Common myeloid progenitor, CD34-positive (primary cell): ENCODE data around the gene OR10V1.
"Not testable (repeated sequence)": the region's sequence is repeated elsewhere in the genome, so short reads cannot be mapped to it uniquely, and the experiment has no call there.

Experiments used
- CTCF ChIA-PET: fragments of 350-600 bp; sonication (Branson Sonifier 250); formaldehyde crosslinking; loops from one replicate; lab custom pipeline; 2021; ENCODE audit warnings: antibody characterized with exemption; lab: Charles Lee
- POLR2A ChIA-PET: fragments of 350-600 bp; sonication (Branson Sonifier 250); formaldehyde crosslinking; loops from one replicate; lab custom pipeline; 2021; ENCODE audit warnings: antibody characterized with exemption; lab: Charles Lee
- DNase-seq, 3 donors: peaks; one replicate each; pipeline versions ENCODE4 v3.0.0 to v3.0.0-alpha.2; 2013
- H3K27ac ChIP-seq, 2 experiments: 1 replicate in 1 of 2; 2 replicates in 1 of 2; pipeline ENCODE4 v1.7.0; 2013; ENCODE audit warnings: inconsistent platforms in 2 of 2, low read length in 2 of 2, mild to moderate bottlenecking in 2 of 2, low read depth in 1 of 2, moderate library complexity in 1 of 2; ENCODE audit not compliant: severe bottlenecking in 2 of 2, insufficient read depth in 1 of 2, poor library complexity in 1 of 2
- H3K27me3 ChIP-seq, 5 experiments: replicated peaks in 2 of 5; 1 replicate in 3 of 5; 2 replicates in 2 of 5; pipeline versions ENCODE4 v1.6.1 to v1.7.0; 2013; ENCODE audit warnings: low read length in 4 of 5, mild to moderate bottlenecking in 2 of 5, moderate library complexity in 2 of 5, inconsistent platforms in 1 of 5; ENCODE audit not compliant: insufficient read depth in 5 of 5, control insufficient read depth in 4 of 5
- H3K36me3 ChIP-seq, 4 experiments: 1 replicate in 2 of 4; 2 replicates in 2 of 4; pipeline versions ENCODE4 v1.6.1 to v1.7.0; 2013; ENCODE audit warnings: low read length in 3 of 4, control low read depth in 1 of 4, mild to moderate bottlenecking in 1 of 4; ENCODE audit not compliant: control insufficient read depth in 4 of 4, insufficient read depth in 4 of 4
- H3K4me1 ChIP-seq, 4 experiments: 1 replicate in 3 of 4; 2 replicates in 1 of 4; pipeline versions ENCODE4 v1.6.1 to v1.7.1; 2013; ENCODE audit warnings: low read length in 3 of 4, mild to moderate bottlenecking in 3 of 4, control low read depth in 1 of 4, inconsistent platforms in 1 of 4, moderate library complexity in 1 of 4; ENCODE audit not compliant: control insufficient read depth in 4 of 4, insufficient read depth in 4 of 4; ENCODE audit errors: control extremely low read depth in 1 of 4
- H3K4me3 ChIP-seq, 7 experiments: 1 replicate in 4 of 7; 2 replicates in 3 of 7; pipeline versions ENCODE4 v1.5.1 to v1.7.0; 2013; ENCODE audit warnings: mild to moderate bottlenecking in 7 of 7, low read length in 6 of 7, moderate library complexity in 6 of 7, inconsistent platforms in 2 of 7, low read depth in 2 of 7, control low read depth in 1 of 7; ENCODE audit not compliant: insufficient read depth in 4 of 7, control insufficient read depth in 1 of 7; ENCODE audit errors: extremely low read depth in 1 of 7
- H3K9me3 ChIP-seq, 5 experiments: 1 replicate in 4 of 5; 2 replicates in 1 of 5; pipeline versions ENCODE4 v1.6.1 to v1.7.1; 2013; ENCODE audit warnings: low read length in 4 of 5, mild to moderate bottlenecking in 2 of 5, inconsistent platforms in 1 of 5, low read depth in 1 of 5, moderate library complexity in 1 of 5; ENCODE audit not compliant: control insufficient read depth in 4 of 5, insufficient read depth in 2 of 5; ENCODE audit errors: control extremely low read depth in 1 of 5
- WGBS: methylation state at CpG from one replicate; pipeline ENCODE4 v1.1.5; 2013; ENCODE audit not compliant: insufficient coverage; 5-methylcytosine and 5-hydroxymethylcytosine counted together

OR10V1 gene

DNA sequence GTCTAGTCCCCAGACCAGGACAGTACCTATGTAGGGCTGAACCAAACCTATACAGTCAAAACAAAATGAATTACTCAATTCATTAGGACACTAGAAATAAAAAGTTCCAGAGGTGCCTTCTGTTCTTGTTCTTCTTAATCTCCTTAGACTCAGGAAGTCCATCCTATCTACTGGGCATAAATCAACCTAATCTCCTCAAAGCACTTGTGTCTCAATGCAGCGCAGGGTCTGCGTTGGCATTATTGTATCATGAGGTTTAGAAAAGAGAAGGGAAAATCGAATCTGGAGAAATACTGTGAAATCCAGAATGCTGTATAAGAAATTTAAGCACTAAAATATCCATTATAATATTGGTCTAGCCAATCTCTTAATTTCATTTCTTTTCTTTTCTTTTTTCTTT is 2.4 kb upstream of the OR10V1 start:
- POLR2A ChIA-PET: no interaction called here
- no peaks in the 10 kb centered on the region for H3K36me3 ChIP-seq
- no peak overlapping the region for H3K4me3 ChIP-seq
- H3K27me3 ChIP-seq: no peaks in the 10 kb centered on the region
- peak in 2 of 3 donors; percentile 24 to 51 for DNase-seq
- H3K27ac ChIP-seq: no peak overlapping the region
- no CpG with 5 or more reads among the region's 3 CpGs for whole genome bisulfite sequencing
- no peaks in the 10 kb centered on the region for H3K9me3 ChIP-seq
- CTCF ChIA-PET: no interaction called here
- peaks cover 0 to 5% (median 0%) of the 10 kb centered on the region in 4 experiments for H3K4me1 ChIP-seq

DNA sequence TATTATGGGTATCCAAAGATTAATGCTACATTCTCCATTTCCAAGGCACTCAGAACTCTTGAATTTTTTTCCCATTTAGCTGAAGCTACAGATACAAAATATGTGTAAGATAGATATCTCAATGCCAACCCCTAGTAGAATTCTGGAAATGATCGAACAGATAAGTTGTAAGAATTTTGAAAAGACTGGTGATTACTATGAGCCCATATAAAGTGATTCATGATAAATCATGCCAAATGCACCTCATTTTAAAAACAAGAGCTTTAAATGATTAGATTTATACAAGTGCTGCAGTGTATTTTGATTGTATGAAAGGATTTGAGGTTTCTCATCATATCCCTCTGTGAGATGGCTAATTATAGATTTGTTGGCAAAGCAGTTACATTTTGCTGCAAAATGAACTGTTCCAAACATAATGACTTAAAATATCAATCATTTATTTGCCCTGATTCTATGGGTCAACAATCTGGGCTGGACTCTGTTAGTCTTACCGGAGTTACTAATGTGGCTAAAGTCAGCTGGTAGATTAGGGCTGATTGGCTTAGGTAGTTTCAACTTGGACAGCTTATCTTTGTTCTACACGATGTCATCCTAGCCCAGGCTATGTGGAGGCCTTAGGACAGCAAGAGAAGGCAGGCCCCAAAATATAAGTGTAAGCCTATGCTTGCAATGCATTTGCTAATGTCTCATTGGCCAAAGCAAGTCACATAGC is 3.4 kb downstream of the OR10V1 start:
- no peak overlapping the region for H3K27ac ChIP-seq
- CTCF ChIA-PET: interaction anchor here (1.1 kb wide), 1 partner anchor 15 kb away, joined by 4 read pairs; no protein-coding TSS in a partner anchor
- H3K4me3 ChIP-seq: no peak overlapping the region
- no peaks in the 10 kb centered on the region for H3K27me3 ChIP-seq
- POLR2A ChIA-PET: no interaction called here
- peaks cover 0 to 4% (median 0%) of the 10 kb centered on the region in 4 experiments for H3K4me1 ChIP-seq
- DNase-seq: no peak
- H3K9me3 ChIP-seq: peaks cover 0 to 9% (median 0%) of the 10 kb centered on the region in 5 experiments
- WGBS: 100% methylated on average over 1 of the region's 3 CpGs
- no peaks in the 10 kb centered on the region for H3K36me3 ChIP-seq

DNA sequence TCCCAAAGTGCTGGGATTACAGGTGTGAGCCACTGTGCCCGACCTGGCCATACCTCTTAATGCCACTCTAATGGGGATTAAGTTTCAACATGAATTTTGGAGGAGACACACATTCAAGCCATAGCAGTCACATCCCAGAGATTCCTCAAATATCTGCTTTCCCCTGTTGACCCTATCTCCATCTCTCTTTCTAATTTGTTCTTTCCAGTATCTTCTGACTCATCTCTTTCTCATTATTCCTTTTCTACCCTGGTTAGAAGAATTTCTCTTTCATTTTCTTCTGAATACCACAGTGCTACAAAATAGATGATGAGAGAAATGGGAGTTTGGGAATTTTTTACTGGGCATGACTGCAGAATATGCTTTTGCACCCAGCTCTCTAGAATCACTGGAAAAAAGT is 5.1 kb downstream of the OR10V1 start:
- Histone ChIP-seq H3K4me1 (peaks cover 0 to 4% (median 0%) of the 10 kb centered on the region in 4 experiments), H3K36me3 (no peaks in the 10 kb centered on the region), H3K4me3 (no peak overlapping the region), H3K9me3 (peaks cover 0 to 9% (median 0%) of the 10 kb centered on the region in 5 experiments), H3K27ac (no peak overlapping the region), H3K27me3 (no peaks in the 10 kb centered on the region)
- DNase-seq: no peak
- ChIA-PET CTCF (no interaction called here), POLR2A (no interaction called here)
- 100% methylated on average over 1 of the region's 1 CpG for WGBS

DNA sequence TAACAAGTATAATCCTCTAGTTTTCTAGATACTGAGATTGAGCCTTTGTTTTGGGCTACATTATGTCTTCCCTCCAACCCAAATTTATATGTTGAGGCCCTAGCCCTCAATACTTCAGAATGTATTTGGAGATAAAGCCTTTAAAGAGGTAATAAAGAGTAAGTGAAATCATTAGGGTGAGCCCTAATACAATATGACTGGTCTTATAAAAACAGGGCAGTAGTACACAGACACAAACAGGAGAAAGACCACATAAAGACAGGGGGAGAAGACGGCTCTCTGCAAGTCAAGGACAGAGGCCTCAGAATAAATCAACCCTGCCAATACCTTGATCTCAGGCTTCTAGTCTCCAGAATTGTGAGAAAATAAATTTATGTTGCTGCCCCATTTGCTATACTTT is 6.3 kb downstream of the OR10V1 start:
- Histone ChIP-seq H3K36me3 (no peaks in the 10 kb centered on the region), H3K27ac (no peak overlapping the region), H3K9me3 (peaks cover 0 to 9% (median 0%) of the 10 kb centered on the region in 5 experiments), H3K27me3 (no peaks in the 10 kb centered on the region), H3K4me3 (no peak overlapping the region), H3K4me1 (peaks cover 0 to 4% (median 0%) of the 10 kb centered on the region in 4 experiments)
- WGBS: no CpG with 5 or more reads among the region's 1 CpG
- ChIA-PET CTCF (no interaction called here), POLR2A (no interaction called here)
- DNase-seq: no peak

DNA sequence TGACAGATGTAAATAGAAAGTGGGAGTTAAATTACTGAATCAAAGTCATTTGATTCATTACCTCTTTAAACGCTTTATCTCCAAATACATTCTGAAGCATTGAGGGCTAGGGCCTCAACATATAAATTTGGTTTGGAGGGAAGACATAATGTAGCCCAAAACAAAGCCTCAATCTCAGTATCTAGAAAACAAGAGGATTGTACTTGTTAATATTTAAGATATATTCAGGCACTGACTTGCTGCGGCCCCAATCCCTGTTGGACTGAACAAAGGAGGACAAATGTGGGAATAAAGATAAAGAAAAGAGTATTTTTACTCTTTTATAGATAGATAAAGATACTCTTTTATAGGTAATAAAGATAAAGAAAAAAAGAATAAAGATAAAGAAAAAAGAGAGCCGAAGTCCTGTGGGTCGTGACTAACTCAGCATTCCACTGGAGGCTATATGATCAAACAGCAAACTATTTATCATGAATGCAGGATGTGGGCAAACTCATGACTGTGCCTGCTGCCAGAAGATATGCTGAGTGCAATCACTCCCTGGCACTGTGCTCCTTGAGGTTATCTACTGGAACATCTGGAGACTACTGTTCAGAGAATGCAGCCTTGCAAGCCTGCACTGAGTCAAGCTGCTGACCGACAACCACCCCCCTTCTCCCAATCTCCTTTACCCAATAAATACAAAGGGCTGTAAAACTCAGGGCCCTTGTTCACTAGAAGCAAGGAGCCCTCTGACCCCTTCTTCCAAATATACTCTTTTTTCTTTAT is 6.9 kb downstream of the OR10V1 start:
- Histone ChIP-seq H3K4me1 (peaks cover 0 to 4% (median 0%) of the 10 kb centered on the region in 4 experiments), H3K9me3 (peaks cover 0 to 9% (median 0%) of the 10 kb centered on the region in 5 experiments), H3K27me3 (no peaks in the 10 kb centered on the region), H3K4me3 (no peak overlapping the region), H3K36me3 (no peaks in the 10 kb centered on the region), H3K27ac (no peak overlapping the region)
- ChIA-PET CTCF (interaction anchor here (1.1 kb wide), 1 partner anchor 14 kb away, joined by 3 read pairs; no protein-coding TSS in a partner anchor), POLR2A (no interaction called here)
- WGBS: 38% methylated on average over 3 of the region's 5 CpGs
- peak; percentile 57 to 81 (median 60) for DNase-seq

DNA sequence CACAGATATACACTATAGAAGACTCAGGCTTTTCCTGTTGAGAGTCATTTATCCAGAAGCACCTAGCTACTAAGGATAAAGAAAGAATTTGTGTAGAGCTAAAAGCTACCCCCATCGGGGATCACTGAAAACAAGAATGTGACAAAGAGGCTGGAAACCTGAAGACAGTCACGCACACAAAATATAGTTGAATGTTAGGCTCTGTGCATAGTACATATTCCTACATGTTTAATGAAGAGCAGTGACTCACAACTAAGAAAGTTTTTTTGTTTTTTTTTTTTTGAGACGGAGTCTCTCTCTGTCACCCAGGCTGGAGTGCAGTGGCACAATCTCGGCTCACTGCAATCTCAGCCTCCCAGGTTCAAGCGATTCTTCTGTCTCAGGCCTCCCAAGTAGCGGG is 8.4 kb downstream of the OR10V1 start:
- H3K4me3 ChIP-seq: no peak overlapping the region
- no peak for DNase-seq
- POLR2A ChIA-PET: no interaction called here
- H3K27me3 ChIP-seq: no peaks in the 10 kb centered on the region
- no peak overlapping the region for H3K27ac ChIP-seq
- WGBS: 100% methylated on average over 5 of the region's 6 CpGs
- H3K9me3 ChIP-seq: peaks cover 0 to 9% (median 0%) of the 10 kb centered on the region in 5 experiments
- CTCF ChIA-PET: interaction anchor here (0.8 to 1.1 kb wide), 2 partner anchors 9 to 13 kb away, joined by 3 read pairs; no protein-coding TSS in a partner anchor
- no peaks in the 10 kb centered on the region for H3K36me3 ChIP-seq
- peaks cover 0 to 4% (median 0%) of the 10 kb centered on the region in 4 experiments for H3K4me1 ChIP-seq

DNA sequence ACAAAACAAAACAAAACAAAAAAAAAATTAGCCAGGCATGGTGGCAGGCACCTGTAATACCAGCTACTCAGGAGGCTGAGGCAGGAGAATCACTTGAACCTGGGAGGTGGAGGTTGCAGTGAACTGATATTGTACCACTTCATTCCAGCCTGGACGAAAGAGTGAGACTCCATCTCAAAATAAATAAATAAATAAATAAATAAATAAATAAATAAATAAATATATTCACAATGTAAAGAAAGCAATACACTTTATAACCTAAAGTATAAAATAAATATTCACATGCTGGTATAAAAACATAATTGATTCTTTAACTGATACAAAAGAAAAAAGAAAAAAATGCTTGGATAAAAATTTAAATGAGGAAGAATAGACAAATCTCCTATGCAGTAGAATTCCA is 10.1 kb downstream of the OR10V1 start:
- H3K9me3 ChIP-seq, H3K4me1 ChIP-seq, POLR2A ChIA-PET, H3K27ac ChIP-seq, H3K36me3 ChIP-seq, DNase-seq, H3K4me3 ChIP-seq, H3K27me3 ChIP-seq: not testable (repeated sequence)
- WGBS: no CpG with 5 or more reads among the region's 1 CpG
- CTCF ChIA-PET: interaction anchor here (0.6 kb wide), 1 partner anchor 882 kb away, joined by 3 read pairs; no protein-coding TSS in a partner anchor
